GM19023 (cell line): ENCODE data around the gene NDRG3.
A peak's percentile ranks its signal among the peaks of the same experiment; 100 is the strongest.

Experiments
- ATAC-seq: cut with Tn5 transposase; IDR thresholded peaks from one replicate; pipeline ENCODE4 v1.9.1; 2021; ENCODE audit warnings: mild to moderate bottlenecking, moderate library complexity; ENCODE audit not compliant: unreplicated experiment

NDRG3 gene

GRCh38 chr20:36761125-36761524, 15.2 kb upstream of the NDRG3 start:
- ATAC-seq, result no peak

DNA sequence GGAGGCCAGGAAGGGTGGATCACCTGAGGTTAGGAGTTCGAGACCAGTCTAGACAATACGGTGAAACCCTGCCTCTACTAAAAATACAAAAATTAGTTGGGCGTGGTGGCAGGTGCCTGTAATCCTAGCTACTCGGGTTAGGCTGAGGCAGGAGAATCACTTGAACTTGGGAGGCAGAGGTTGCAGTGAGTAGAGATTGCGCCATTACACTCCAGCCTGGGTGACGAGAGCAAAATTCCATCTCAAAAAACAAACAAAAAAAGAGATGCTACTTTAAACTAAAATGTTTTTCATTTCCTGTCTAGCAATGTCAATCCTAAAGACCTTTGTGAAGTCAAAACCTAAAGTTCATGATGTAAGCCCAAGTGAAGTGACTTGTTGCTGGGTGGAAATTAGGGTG, 14.8 kb upstream of the NDRG3 start:
- no peak for ATAC-seq

- ATAC-seq, result no peak
Measured at GRCh38 chr20:36758276-36758675, 12.4 kb upstream of the NDRG3 start.

GRCh38 chr20:36756496-36756895, 10.6 kb upstream of the NDRG3 start:
- ATAC-seq, result no peak

DNA sequence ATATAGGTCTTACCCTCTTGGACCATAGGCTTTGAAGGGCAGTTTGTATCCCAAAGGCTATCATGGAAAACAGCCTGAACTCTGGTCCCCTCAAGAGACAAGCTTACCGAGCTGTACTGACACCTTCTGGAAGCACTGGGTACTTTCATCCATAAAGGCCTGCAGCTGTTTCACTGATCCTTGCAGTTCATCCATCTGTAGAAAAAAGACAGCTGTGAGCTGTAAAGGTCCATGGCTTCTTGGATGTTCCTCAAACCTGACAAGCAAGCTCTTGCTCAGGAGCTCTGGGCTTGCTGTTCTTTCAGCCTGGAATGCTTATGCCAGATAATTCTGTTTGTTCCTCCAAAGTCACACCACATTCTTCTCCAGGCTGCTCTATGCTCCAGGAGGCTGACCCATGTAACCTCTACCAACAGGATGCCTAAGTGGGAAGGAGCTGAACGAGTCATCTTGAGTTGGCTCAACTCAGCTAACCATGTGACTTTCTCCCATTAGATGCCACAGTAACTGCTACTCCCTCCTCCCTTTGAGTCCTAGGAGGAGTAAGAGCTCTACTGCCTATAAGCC, 8.8 kb upstream of the NDRG3 start:
- no peak for ATAC-seq

- no peak for ATAC-seq
Measured at GRCh38 chr20:36752582-36752981, 6.7 kb upstream of the NDRG3 start.

GRCh38 chr20:36745234-36745926, 510 bp downstream of the NDRG3 start:
- ATAC-seq, result peak; percentile 43

DNA sequence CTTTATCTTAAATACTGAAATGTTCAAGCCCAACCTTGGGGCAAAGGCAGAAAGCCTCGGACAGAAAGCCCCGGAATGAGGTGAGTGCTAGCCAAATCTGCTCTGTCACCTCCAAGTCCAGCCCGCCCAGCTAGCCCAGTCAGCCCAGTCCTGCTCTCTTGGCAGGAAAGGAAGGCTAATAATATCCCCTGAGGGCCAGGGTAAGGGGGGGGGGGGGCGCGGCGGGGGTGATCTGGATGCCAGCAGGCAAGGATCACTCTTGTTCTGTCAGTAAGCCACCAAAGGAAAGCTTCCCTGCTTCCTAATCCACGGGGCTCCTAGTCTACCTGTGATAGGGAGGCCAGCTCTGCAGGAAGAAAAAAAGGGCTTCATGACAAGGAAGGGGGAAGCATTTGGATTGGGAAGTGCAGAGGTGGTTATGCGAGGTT, 1.1 kb downstream of the NDRG3 start:
- no peak for ATAC-seq

DNA sequence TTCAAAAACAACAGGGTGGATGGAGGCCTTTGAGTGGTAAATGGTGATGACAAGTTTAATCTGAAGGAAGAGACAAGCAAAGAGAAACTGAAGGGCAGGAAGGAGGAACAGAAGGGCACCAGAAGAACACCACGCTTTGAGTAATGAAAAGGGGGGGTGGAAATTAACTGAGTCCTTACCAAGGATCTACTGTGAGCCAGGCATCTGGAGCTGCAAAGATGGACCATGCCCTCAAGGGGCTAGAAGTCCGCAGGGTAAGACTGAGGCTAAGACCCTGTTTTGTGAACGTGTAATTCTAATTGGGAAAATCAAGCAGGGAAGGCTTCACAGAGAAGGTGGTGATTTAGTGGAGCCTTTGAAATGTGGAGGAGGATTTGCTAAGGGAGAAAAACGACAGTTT, 1.6 kb downstream of the NDRG3 start:
- ATAC-seq, result no peak

- ATAC-seq, result no peak
Measured at GRCh38 chr20:36742558-36742957, 3.3 kb downstream of the NDRG3 start.

DNA sequence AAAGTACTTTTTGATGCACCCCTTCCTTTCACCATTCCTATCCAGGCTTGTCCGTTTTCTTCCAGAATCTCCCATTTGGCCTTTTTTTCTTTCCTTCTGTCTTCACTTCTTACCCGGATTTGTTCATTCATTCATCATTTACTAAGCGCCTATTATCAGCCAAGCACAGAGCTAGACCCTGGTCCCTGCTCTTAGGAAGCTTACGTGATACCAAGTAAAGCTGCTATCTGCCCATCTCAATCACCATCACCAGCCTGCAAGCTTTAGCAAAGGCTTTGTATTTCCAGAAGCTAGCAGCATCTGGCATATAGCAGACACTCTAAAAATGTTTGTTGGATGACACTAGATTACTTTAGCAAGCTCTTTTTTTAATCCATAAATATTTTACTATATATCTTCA, 4.8 kb downstream of the NDRG3 start:
- ATAC-seq, result no peak

DNA sequence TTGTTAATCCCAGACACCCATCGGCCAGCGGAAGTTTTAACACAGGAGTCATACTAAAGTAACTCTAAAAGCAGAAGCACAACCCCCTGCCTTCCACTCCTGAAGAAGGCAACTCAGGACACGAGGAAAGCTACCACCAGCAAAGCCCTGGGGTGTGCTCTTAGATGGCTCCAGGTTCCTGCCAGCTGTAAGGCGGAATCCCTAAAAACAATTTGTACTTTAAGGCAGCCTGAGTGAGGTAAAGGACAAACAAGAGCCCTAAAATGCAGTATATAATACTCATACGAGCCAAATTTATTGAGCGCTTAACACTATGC, 8.7 kb downstream of the NDRG3 start:
- ATAC-seq, result no peak

- ATAC-seq, result no peak
Measured at GRCh38 chr20:36736451-36737182, 9.3 kb downstream of the NDRG3 start.

- ATAC-seq, result no peak
Measured at GRCh38 chr20:36732456-36732855, 13.4 kb downstream of the NDRG3 start.

DNA sequence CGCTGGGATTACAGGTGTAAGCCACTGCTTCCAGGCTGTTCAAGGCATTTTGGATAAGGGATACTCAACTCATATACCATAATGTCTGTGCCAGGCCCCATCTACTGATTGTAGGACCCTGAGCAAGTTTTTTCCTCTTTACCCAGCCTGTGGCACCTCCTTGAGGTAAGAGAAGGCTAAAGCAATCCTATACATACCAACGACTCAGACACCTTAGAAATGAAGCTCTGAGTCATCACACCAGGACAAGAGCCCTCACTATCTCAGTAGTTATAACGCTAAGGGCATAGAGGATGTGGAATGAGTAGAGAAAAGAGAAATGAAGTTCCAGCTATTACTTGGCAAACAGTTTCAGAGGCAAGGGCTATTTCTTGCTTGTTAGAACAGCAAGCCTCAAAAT, 16.9 kb downstream of the NDRG3 start:
- ATAC-seq, result no peak

DNA sequence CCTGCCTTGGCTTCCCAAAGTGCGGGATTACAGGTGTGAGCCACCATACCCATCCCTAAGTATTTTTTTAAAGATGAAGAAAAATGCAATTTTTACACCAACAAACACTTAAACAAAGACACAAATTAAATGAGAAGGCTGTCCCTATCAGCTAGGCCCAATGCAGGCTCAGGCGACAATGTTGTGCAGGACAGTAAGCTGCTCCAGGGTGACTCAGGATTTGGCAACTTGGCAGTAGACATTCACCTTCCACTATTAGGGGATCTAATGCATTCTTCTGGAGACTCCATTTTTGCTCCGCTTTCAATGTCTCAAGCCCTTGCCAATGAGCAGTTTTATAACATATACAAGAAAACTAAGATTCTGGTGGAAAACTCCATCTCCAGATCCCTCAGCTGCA, 19.7 kb downstream of the NDRG3 start:
- ATAC-seq, result no peak

GRCh38 chr20:36720510-36720909, 25.4 kb downstream of the NDRG3 start:
- no peak for ATAC-seq

DNA sequence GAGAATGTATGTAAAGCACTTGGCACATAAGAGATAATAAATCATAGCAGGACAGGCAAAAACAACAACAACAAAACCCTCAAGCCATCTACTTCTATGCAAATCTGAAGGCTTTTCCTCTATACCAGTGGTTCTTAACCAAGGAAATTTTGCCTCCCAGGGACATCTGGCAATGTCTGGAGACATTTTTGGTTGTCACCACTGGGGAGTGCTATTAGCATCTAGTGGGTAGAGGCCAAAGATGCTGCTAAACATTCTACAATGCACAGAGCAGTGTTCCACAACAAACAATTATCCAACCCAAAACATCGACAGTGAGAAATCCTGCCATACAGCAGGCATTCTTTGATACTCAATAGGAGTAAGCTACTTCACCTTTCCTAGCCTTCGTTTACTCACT, 28.2 kb downstream of the NDRG3 start:
- ATAC-seq, result no peak

DNA sequence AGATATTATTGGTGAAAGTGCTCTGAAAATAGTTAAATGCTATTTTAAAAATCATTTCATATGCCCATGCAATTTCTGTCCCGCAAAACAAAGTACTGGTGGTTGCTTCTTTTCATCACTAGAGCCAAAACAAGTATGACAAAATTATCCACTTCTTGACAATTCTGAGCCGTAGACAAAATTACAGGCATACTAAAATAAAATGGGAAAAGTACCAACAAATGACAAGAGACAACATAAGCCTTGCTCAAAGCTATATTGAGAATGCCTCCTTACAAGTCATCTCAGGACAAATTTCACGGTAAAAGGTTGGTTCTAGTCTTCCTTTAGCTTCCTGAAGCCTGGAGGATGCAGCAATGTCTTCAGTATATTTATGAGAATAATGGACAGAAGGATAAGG, 28.9 kb downstream of the NDRG3 start:
- no peak for ATAC-seq

DNA sequence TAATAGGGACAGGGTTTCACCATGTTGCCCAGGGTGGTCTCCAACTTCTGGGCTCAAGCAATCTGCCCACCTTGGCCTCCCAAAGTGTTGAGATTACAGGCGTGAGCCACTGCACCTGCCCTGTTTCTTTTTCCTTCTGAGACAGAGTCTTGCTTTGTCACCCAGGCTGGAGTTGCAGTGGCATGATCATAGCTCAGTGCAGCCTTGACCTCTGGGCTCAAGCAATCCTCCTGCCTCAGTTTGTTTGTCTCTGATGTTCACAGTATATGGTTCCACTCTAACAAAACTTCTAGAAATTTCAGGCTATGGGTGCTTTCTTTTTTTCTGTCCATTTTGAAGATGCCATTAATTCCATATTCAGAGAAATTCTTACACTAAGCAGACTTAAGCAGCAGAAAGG, 33.1 kb downstream of the NDRG3 start:
- ATAC-seq, result no peak

- ATAC-seq, result no peak
Measured at GRCh38 chr20:36709126-36709525, 36.8 kb downstream of the NDRG3 start.

DNA sequence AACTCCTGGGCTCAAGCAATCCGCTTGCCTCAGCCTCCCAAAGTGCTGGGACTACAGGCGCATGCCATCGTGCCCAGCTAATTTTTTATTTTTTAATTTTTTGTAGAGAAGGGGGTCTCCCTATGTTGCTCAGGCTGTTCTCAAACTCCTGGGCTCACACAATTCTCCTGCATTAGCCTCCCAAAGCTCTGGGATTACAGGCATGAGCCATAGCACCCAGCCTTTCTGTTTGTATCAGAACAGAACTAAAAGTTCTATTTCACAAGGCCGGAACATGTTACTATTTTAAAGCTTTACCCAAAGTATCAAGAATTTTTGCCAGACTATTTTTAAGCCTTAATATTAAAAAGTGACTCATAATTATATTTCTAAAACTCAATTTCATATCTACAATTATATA, 42.4 kb downstream of the NDRG3 start:
- no peak for ATAC-seq

DNA sequence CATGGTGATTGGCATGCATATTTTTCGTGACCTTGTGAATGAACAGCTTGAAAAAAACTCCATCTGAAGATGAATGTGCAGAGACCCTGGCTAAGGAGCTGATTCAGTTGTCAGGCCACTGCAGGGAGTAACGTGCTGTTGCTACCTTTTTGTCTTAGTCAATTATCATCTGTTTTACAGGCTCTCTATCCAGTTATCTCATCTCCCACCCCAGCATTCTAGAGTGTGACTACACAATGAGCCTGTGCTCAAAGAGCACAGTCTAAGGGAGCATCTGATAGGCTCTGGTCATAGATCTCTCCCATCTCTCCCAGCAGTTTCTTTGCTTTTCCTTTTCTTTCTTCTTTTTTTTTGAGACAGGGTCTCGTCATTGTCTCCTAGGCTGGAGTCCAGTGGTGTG, 45.5 kb downstream of the NDRG3 start:
- no peak for ATAC-seq
